Fibroblast of lung (primary cell): Measurements from ENCODE around the gene GNAO1. TPM values are rescaled to one million over a fixed set of nuclear protein-coding genes. Genes with fewer than 3 reads are reported as not detected.

ENCODE experiments used
- DNase-seq, 2 donors: peaks; one replicate each; pipeline versions ENCODE4 v3.0.0 to v3.0.0-alpha.2; 2010; ENCODE audit warnings: low read depth in 2 of 2
- H2AFZ ChIP-seq: 2 replicates; pipeline ENCODE4 v1.5.1; 2012; ENCODE audit warnings: low read length, control low read depth, inconsistent platforms
- H3K27ac ChIP-seq: 2 replicates; pipeline ENCODE4 v1.5.1; 2011; ENCODE audit warnings: low read length, control low read depth; ENCODE audit not compliant: insufficient read depth
- H3K27me3 ChIP-seq: 2 replicates; pipeline ENCODE4 v1.5.1; 2011; ENCODE audit warnings: mild to moderate bottlenecking, low read length; ENCODE audit not compliant: control insufficient read depth, insufficient read depth
- H3K36me3 ChIP-seq: 2 replicates; pipeline ENCODE4 v1.5.1; 2011; ENCODE audit warnings: low read length; ENCODE audit not compliant: control insufficient read depth, insufficient read depth
- H3K4me1 ChIP-seq: 2 replicates; pipeline ENCODE4 v1.5.1; 2011; ENCODE audit warnings: low read length; ENCODE audit not compliant: control insufficient read depth, insufficient read depth; ENCODE audit errors: extremely low read depth
- H3K4me2 ChIP-seq: 2 replicates; pipeline ENCODE4 v1.5.1; 2011; ENCODE audit warnings: low read length, control low read depth; ENCODE audit not compliant: insufficient read depth; ENCODE audit errors: extremely low read depth
- H3K4me3 ChIP-seq, 4 experiments: fragments of 200-600 bp in 1 of 4; sonication (generic) in 1 of 4; replicated peaks in 1 of 4; 2 replicates each; pipeline ENCODE4 v1.5.1; 2011 to 2016; ENCODE audit warnings: low read length in 4 of 4, low read depth in 3 of 4, mild to moderate bottlenecking in 3 of 4, control low read depth in 2 of 4, inconsistent platforms in 1 of 4, mixed read lengths in 1 of 4; ENCODE audit not compliant: insufficient read depth in 1 of 4; ENCODE audit errors: control extremely low read depth in 1 of 4
- H3K79me2 ChIP-seq: 2 replicates; pipeline ENCODE4 v1.5.1; 2012; ENCODE audit warnings: mild to moderate bottlenecking, low read length, inconsistent platforms; ENCODE audit not compliant: control insufficient read depth, insufficient read depth
- H3K9ac ChIP-seq: 2 replicates; pipeline ENCODE4 v1.5.1; 2011; ENCODE audit warnings: mild to moderate bottlenecking, low read length, control low read depth; ENCODE audit not compliant: insufficient read depth
- H3K9me3 ChIP-seq: 2 replicates; pipeline ENCODE4 v1.5.1; 2012; ENCODE audit warnings: low read depth, low read length; ENCODE audit not compliant: control insufficient read depth, insufficient read depth
- H4K20me1 ChIP-seq: 2 replicates; pipeline ENCODE4 v1.5.1; 2011; ENCODE audit warnings: low read length; ENCODE audit not compliant: control insufficient read depth, insufficient read depth; ENCODE audit errors: extremely low read depth
- EZH2 ChIP-seq: IDR thresholded peaks from 2 replicates; pipeline ENCODE4 v1.5.1; 2012; ENCODE audit warnings: low read length, control low read depth, mild to moderate bottlenecking; ENCODE audit errors: missing control alignments
- polyA minus RNA-seq: library from RNA; depleted of rRNA, polyadenylated mRNA; stranded (reverse); fragments of >200 nt; gene quantifications from 2 replicates; pipeline ENCODE4 v1.2.3, GENCODE V29; 2011; ENCODE audit warnings: low replicate concordance
- polyA plus RNA-seq, 2 donors: library from polyadenylated mRNA; depleted of rRNA in 1 of 2; stranded (reverse) in 1 of 2; unstranded in 1 of 2; fragments of >200 nt; gene quantifications; 2 replicates each; pipeline ENCODE4 v1.2.1, GENCODE V29; 2011 to 2012; ENCODE audit warnings: missing spikeins in 1 of 2
- total RNA-seq: library from RNA; depleted of rRNA; stranded (reverse); fragments of >200 nt; gene quantifications from 2 replicates; pipeline ENCODE4 v1.2.1, GENCODE V29; 2014
- TF ChIP-seq, protein P1 (sequence below), 2 donors: IDR thresholded peaks in 1 of 2; conservative IDR thresholded peaks in 1 of 2; 1 replicate in 1 of 2; 2 replicates in 1 of 2; pipeline ENCODE4 v1.5.1; 2011 to 2012; ENCODE audit warnings: low read length in 2 of 2, control low read depth in 1 of 2, inconsistent platforms in 1 of 2, low read depth in 1 of 2, mild to moderate bottlenecking in 1 of 2

The GNAO1 gene
- total RNA-seq (0.17 and 0.26 TPM in 2 replicates), polyA plus RNA-seq (0.02 and 0.14 TPM in 2 replicates), polyA minus RNA-seq (0.04 and 0.12 TPM in 2 replicates)
- polyA plus RNA-seq (2012): 0.12 and 0.37 TPM in 2 replicates

DNA sequence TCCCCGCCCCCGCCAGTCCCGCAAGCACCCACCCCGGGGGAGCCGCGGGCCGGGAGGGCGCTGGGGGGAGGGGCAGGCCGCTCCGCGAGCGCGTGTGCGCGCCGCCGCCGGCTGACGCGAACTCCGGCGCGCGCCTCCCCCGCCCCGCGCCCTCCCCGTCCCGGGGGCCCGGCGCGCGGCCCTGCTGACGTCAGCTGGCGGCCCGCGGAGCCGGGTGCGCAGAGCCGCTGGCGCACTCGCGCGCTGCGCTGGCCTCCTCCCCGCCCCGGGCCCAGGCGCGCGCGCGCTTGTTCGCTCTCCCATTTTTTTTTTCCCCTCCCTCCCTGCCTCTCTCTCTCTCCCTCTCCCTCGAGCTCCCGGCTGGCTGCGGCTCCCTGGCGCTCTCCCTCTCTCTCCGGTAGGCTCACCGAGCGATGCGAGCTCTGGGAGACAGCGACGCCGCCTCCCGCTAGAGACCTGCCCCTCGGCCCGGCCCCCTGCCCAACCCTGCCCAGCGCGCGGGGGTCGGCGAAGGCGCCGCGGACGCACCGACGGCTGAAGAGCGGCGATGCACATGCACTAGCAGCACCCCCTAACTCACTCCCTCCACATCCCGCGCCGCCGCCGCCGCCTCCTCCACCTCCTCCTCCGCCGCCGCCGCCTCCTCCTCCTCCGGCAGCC is at the start of gene GNAO1:
TSS of gene GNAO1 (plus strand) at position 334 of the 660 bp plus-strand sequence. CDS start 747 bp downstream, outside the sequence.
- Histone ChIP-seq H3K79me2 (no peaks in the 10 kb centered on the region), H3K4me1 (no peaks in the 10 kb centered on the region), H3K4me2 (peak within 1 kb of the TSS; percentile 68), H3K36me3 (no peaks in the 10 kb centered on the region), H3K27ac (no peak within 1 kb of the TSS), H3K4me3 (peak within 1 kb of the TSS; percentile 38 to 56 (median 40)), H3K27me3 (peaks cover 30% of the 10 kb centered on the region), H4K20me1 (no peaks in the 10 kb centered on the region), H3K9ac (no peak within 1 kb of the TSS), H3K9me3 (no peaks in the 10 kb centered on the region), H2AFZ (peak within 1 kb of the TSS; percentile 46)
- TF ChIP-seq EZH2: no peak
- TF ChIP-seq, protein P1, sequence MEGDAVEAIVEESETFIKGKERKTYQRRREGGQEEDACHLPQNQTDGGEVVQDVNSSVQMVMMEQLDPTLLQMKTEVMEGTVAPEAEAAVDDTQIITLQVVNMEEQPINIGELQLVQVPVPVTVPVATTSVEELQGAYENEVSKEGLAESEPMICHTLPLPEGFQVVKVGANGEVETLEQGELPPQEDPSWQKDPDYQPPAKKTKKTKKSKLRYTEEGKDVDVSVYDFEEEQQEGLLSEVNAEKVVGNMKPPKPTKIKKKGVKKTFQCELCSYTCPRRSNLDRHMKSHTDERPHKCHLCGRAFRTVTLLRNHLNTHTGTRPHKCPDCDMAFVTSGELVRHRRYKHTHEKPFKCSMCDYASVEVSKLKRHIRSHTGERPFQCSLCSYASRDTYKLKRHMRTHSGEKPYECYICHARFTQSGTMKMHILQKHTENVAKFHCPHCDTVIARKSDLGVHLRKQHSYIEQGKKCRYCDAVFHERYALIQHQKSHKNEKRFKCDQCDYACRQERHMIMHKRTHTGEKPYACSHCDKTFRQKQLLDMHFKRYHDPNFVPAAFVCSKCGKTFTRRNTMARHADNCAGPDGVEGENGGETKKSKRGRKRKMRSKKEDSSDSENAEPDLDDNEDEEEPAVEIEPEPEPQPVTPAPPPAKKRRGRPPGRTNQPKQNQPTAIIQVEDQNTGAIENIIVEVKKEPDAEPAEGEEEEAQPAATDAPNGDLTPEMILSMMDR (conservative IDR thresholded peaks at IDR 0.05 in 1 of 2, IDR thresholded peaks at IDR 0.05 in 1 of 2; ENCODE audit: low read depth in 1 of 2, low read length in 2 of 2): no peak
- DNase-seq: peak; percentile 56 to 58

DNA sequence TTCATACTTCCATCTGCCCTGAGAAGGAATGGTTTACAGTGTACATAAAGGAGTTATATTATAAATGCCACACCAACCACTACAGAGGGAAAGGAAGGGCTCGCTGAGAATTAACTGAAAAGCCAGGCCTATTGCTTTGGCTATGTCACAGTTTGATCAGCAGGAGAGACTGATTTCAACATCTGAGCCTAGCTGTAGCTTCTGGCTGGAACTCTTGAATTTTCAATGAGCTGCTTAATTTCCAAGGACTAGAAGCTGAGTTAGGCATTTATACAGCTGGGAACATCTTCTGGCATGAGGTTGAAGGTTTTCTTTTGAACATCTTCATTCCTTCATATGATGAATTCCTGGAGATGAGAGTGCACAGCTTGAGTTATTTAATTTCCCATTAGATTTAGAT is 47.6 kb upstream of the GNAO1 start:
- Histone ChIP-seq H3K4me2 (no peak overlapping the region), H3K27ac (no peak overlapping the region), H3K79me2 (no peaks in the 10 kb centered on the region), H3K4me3 (no peak overlapping the region), H3K27me3 (no peaks in the 10 kb centered on the region), H3K36me3 (no peaks in the 10 kb centered on the region), H3K9ac (no peak overlapping the region), H3K9me3 (no peaks in the 10 kb centered on the region), H4K20me1 (no peaks in the 10 kb centered on the region), H3K4me1 (no peaks in the 10 kb centered on the region), H2AFZ (no peak overlapping the region)
- no peak for DNase-seq
- TF ChIP-seq, protein P1 (conservative IDR thresholded peaks at IDR 0.05 in 1 of 2, IDR thresholded peaks at IDR 0.05 in 1 of 2; ENCODE audit: low read depth in 1 of 2, low read length in 2 of 2): no peak
- TF ChIP-seq EZH2: no peak

DNA sequence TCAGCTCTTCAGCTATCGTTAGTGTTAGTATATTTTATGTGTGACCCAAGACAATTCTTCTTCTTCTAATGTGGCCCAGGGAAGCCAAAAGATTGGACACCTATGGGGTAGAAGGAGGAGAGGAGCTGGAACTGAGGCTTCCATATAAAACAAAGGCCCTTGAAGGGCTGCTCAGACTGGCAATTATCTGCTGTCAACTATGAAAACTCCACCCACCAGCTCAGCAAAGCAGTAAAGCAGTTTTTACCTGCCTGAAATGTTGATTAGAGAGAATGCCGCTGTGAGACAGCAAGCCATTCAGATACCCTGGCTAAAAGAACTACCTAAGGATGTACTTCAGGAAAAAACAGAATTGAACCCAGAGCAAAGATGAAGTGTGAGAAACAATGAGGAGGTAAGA is 45.9 kb upstream of the GNAO1 start:
- no peak overlapping the region for H3K27ac ChIP-seq
- no peaks in the 10 kb centered on the region for H3K27me3 ChIP-seq
- no peaks in the 10 kb centered on the region for H3K36me3 ChIP-seq
- DNase-seq: no peak
- H3K9ac ChIP-seq: no peak overlapping the region
- H3K4me2 ChIP-seq: no peak overlapping the region
- no peak overlapping the region for H2AFZ ChIP-seq
- TF ChIP-seq, protein P1 (conservative IDR thresholded peaks at IDR 0.05 in 1 of 2, IDR thresholded peaks at IDR 0.05 in 1 of 2; ENCODE audit: low read depth in 1 of 2, low read length in 2 of 2): no peak
- TF ChIP-seq EZH2: no peak
- H3K9me3 ChIP-seq: no peaks in the 10 kb centered on the region
- H3K79me2 ChIP-seq: no peaks in the 10 kb centered on the region
- no peaks in the 10 kb centered on the region for H3K4me1 ChIP-seq
- H3K4me3 ChIP-seq: no peak overlapping the region
- no peaks in the 10 kb centered on the region for H4K20me1 ChIP-seq
